Astrocyte (in vitro differentiated cells and primary cell): ENCODE results near the gene PCDHB9.
"Not testable (repeated sequence)": the region's sequence is repeated elsewhere in the genome, so short reads cannot be mapped to it uniquely, and the experiment has no call there.

Experiments used
- EZH2 ChIP-seq: IDR thresholded peaks from 2 replicates; pipeline ENCODE4 v1.6.1; 2012; ENCODE audit warnings: mild to moderate bottlenecking, low read length, inconsistent platforms; ENCODE audit not compliant: insufficient read depth
- TF ChIP-seq, protein P1 (sequence below): IDR thresholded peaks from 2 replicates; pipeline ENCODE4 v1.5.1; 2011; ENCODE audit warnings: low read depth, mild to moderate bottlenecking, inconsistent platforms, low read length, moderate library complexity; ENCODE audit not compliant: insufficient read depth

DNA sequence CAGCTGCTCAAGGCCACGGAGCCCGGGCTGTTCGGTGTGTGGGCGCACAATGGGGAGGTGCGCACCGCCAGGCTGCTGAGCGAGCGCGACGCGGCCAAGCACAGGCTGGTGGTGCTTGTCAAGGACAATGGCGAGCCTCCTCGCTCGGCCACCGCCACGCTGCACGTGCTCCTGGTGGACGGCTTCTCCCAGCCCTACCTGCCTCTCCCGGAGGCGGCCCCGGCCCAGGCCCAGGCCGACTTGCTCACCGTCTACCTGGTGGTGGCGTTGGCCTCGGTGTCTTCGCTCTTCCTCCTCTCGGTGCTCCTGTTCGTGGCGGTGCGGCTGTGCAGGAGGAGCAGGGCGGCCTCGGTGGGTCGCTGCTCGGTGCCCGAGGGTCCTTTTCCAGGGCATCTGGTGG lies 2.2 kb downstream of the PCDHB9 start:
- TF ChIP-seq EZH2, result not testable (repeated sequence)
- TF ChIP-seq, protein P1, sequence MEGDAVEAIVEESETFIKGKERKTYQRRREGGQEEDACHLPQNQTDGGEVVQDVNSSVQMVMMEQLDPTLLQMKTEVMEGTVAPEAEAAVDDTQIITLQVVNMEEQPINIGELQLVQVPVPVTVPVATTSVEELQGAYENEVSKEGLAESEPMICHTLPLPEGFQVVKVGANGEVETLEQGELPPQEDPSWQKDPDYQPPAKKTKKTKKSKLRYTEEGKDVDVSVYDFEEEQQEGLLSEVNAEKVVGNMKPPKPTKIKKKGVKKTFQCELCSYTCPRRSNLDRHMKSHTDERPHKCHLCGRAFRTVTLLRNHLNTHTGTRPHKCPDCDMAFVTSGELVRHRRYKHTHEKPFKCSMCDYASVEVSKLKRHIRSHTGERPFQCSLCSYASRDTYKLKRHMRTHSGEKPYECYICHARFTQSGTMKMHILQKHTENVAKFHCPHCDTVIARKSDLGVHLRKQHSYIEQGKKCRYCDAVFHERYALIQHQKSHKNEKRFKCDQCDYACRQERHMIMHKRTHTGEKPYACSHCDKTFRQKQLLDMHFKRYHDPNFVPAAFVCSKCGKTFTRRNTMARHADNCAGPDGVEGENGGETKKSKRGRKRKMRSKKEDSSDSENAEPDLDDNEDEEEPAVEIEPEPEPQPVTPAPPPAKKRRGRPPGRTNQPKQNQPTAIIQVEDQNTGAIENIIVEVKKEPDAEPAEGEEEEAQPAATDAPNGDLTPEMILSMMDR, result not testable (repeated sequence)
